ENCODE results near the gene B9D1. TPM values are rescaled to one million over a fixed set of nuclear protein-coding genes. Genes with fewer than 3 reads are reported as not detected.

The B9D1 gene
- total RNA-seq, 1 donor from 2014 or later = 26.2 TPM

DNA sequence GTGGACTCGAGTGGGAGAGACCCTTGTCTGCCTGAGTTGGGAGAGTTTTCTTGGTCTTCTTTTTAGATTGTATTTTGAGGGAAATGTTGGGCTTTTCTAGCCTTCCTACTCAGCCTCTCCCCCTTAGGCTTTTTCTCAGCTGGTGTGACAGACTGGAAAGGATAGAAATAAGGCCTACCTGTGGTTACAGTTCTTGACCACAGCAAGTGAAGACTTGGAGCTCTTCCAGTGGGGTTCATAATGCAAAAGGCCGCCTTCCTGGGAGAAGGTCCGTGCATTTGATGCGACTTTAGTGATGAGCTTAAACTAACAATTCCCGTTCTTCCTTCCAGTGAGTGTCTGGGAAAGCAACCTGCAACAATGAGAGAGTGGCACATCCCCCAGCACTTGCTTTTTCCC lies 56.8 kb downstream of the B9D1 start:
- Mint-ChIP-seq H3K4me1 (peaks cover 4% of the 10 kb centered on the region), H3K27ac (no peak overlapping the region), H3K27me3 (ENCODE audit: low read depth) (no peaks in the 10 kb centered on the region), H3K4me3 (no peak overlapping the region), H3K36me3 (peaks cover 5% of the 10 kb centered on the region), H3K9me3 (no peaks in the 10 kb centered on the region)
- no peak for DNase-seq (ENCODE audit: low spot score in 2 of 2, unreplicated experiment in 2 of 2)
- TF ChIP-seq, protein P1, sequence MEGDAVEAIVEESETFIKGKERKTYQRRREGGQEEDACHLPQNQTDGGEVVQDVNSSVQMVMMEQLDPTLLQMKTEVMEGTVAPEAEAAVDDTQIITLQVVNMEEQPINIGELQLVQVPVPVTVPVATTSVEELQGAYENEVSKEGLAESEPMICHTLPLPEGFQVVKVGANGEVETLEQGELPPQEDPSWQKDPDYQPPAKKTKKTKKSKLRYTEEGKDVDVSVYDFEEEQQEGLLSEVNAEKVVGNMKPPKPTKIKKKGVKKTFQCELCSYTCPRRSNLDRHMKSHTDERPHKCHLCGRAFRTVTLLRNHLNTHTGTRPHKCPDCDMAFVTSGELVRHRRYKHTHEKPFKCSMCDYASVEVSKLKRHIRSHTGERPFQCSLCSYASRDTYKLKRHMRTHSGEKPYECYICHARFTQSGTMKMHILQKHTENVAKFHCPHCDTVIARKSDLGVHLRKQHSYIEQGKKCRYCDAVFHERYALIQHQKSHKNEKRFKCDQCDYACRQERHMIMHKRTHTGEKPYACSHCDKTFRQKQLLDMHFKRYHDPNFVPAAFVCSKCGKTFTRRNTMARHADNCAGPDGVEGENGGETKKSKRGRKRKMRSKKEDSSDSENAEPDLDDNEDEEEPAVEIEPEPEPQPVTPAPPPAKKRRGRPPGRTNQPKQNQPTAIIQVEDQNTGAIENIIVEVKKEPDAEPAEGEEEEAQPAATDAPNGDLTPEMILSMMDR (IDR thresholded peaks at IDR 0.05; ENCODE audit: unreplicated experiment) = no peak

DNA sequence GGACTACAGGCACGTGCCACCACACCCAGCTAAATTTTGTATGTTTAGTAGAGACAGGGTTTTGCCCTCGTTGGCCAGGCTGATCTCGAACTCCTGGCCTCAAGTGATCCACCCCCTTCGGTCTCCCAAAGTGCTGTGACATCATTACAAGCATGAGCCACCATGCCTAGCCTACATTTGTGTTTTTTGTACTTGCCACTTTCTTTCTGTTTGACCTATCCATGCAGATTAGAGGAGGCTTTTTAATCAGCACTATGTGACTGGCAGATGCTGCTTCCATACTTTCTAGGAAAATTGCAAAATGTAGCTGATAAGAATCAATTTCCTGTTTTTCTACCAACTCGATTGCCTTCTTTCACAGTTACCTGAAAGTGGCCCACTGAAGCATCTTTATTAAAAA lies 57.3 kb downstream of the B9D1 start:
- no peak overlapping the region for H3K4me3 Mint-ChIP-seq
- no peaks in the 10 kb centered on the region for H3K9me3 Mint-ChIP-seq
- H3K4me1 Mint-ChIP-seq = peaks cover 4% of the 10 kb centered on the region
- DNase-seq (ENCODE audit: low spot score in 2 of 2, unreplicated experiment in 2 of 2) = no peak
- H3K36me3 Mint-ChIP-seq = peaks cover 5% of the 10 kb centered on the region
- H3K27me3 Mint-ChIP-seq (ENCODE audit: low read depth) = no peaks in the 10 kb centered on the region
- TF ChIP-seq, protein P1 (IDR thresholded peaks at IDR 0.05; ENCODE audit: unreplicated experiment) = no peak
- no peak overlapping the region for H3K27ac Mint-ChIP-seq

DNA sequence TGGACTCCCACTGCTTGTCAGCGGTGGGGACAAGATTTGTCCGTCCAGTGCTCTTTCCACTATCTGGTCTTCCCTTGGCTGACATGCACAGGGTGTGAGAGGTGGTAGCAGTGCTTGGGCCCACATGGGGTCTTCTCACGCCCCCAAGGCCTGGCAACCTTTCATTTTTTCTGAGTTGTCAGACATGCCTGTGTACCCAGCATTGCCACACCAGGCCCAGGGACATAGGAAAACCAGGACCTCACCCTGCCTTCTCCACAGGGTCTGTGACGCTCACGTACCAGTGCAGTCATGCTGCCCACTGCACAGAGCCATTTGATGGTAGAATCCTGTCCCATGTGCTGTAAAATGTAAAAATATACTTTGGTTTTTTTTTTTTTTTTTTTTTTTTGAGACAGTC lies 57.8 kb downstream of the B9D1 start:
- no peaks in the 10 kb centered on the region for H3K9me3 Mint-ChIP-seq
- TF ChIP-seq, protein P1 (IDR thresholded peaks at IDR 0.05; ENCODE audit: unreplicated experiment) = no peak
- H3K36me3 Mint-ChIP-seq = peaks cover 2% of the 10 kb centered on the region
- H3K27ac Mint-ChIP-seq = no peak overlapping the region
- no peak for DNase-seq (ENCODE audit: low spot score in 2 of 2, unreplicated experiment in 2 of 2)
- peaks cover 4% of the 10 kb centered on the region for H3K4me1 Mint-ChIP-seq
- no peaks in the 10 kb centered on the region for H3K27me3 Mint-ChIP-seq (ENCODE audit: low read depth)
- H3K4me3 Mint-ChIP-seq = no peak overlapping the region

DNA sequence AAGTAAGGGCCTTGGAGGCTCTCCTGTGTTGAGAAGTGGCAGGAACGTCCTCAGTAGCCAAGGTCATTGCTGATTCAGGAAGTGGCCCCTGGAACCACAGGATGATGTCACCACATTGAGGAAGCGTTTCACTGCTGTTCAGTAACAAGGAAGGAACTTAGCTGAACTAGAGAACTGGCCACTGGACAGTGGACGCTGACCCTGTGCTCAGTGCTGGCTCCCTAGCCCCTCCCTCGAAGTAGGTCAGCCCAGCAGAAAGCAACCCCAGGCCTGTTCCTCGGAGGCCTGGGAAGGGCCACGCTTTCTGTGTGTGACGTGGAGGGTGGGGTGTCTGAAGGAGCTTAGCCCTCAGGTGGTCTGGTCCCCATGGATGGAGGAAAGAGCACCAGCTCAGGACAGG lies 58.3 kb downstream of the B9D1 start:
- Mint-ChIP-seq H3K27ac (no peak overlapping the region), H3K36me3 (no peaks in the 10 kb centered on the region)
- TF ChIP-seq, protein P1 (IDR thresholded peaks at IDR 0.05; ENCODE audit: unreplicated experiment) = no peak

DNA sequence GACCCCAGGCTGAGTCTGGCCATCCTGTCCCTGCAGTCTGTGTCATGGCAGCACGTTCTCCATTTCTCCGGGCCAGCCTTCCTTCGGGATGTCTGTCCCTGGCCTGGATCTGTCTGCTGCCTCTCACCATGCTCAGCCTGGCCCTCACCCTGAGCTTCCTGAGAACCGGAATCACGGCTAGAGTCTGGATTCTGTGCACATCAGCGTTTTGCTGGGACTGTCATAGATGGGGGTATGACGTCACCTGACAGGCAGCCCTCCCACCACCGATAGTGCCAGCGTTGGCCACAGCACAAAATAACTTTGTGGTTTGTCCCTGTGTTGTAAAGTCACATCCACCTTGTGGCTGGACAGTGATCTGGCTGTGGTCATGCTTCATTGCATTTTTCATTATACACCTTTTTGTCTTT lies 59.2 kb downstream of the B9D1 start:
- Mint-ChIP-seq H3K4me1 (no peaks in the 10 kb centered on the region), H3K9me3 (no peaks in the 10 kb centered on the region), H3K4me3 (no peak overlapping the region), H3K36me3 (no peaks in the 10 kb centered on the region), H3K27me3 (ENCODE audit: low read depth) (no peaks in the 10 kb centered on the region), H3K27ac (no peak overlapping the region)
- TF ChIP-seq, protein P1 (IDR thresholded peaks at IDR 0.05; ENCODE audit: unreplicated experiment) = no peak
- no peak for DNase-seq (ENCODE audit: low spot score in 2 of 2, unreplicated experiment in 2 of 2)

More for the DNA sequence above, 58.3 kb downstream of the B9D1 start:
- no peak for DNase-seq (ENCODE audit: low spot score in 2 of 2, unreplicated experiment in 2 of 2)
- no peaks in the 10 kb centered on the region for H3K4me1 Mint-ChIP-seq
- no peak overlapping the region for H3K4me3 Mint-ChIP-seq
- H3K27me3 Mint-ChIP-seq (ENCODE audit: low read depth) = no peaks in the 10 kb centered on the region
- H3K9me3 Mint-ChIP-seq = no peaks in the 10 kb centered on the region

DNA sequence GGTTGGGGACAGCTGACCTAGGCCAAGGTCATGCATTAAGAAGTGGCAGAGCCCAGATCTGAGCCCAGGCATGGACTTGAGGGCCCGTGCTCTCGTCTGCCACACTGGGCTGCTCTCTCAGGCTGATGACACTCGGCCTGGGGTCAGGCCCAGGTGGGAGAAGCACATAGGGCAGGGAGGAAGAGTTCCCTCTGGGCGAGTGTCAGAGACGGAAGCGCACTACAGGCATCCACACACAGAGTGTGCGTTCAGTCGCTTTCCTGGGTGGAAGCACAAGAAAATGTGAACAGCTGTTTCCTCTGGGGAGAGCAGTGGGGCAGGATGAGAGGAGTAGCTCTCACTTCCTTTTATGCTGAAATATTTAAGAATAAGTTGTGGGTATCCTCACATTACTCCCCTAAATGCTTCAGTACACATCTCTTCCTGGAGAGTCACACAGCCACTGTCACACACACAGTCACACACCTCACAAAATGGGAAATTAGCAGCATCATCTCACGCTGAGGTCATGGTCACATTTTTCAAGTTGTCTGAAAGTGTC lies 59.7 kb downstream of the B9D1 start:
- no peaks in the 10 kb centered on the region for H3K4me1 Mint-ChIP-seq
- no peaks in the 10 kb centered on the region for H3K9me3 Mint-ChIP-seq
- no peaks in the 10 kb centered on the region for H3K36me3 Mint-ChIP-seq
- H3K4me3 Mint-ChIP-seq = no peak overlapping the region
- no peaks in the 10 kb centered on the region for H3K27me3 Mint-ChIP-seq (ENCODE audit: low read depth)
- H3K27ac Mint-ChIP-seq = no peak overlapping the region
- TF ChIP-seq, protein P1 (IDR thresholded peaks at IDR 0.05; ENCODE audit: unreplicated experiment) = no peak
- no peak for DNase-seq (ENCODE audit: low spot score in 2 of 2, unreplicated experiment in 2 of 2)
